GM12878 (cell line): ENCODE data around the gene MYO10. TPM values are rescaled to one million over a fixed set of nuclear protein-coding genes. Genes with fewer than 3 reads are reported as not detected.

Experiments
- ATAC-seq: fragments of 200-7000 bp; cut with Tn5 transposase; 3 replicates; pipeline ENCODE4 v1.9.1; 2020; ENCODE audit warnings: mild to moderate bottlenecking, moderate library complexity
- BruUV-seq: library from RNA; stranded (reverse); fragments of 400-500 nt; replicated peaks from 2 replicates; lab custom pipeline; 2021; lab: Mats Ljungman, UMichigan
- CTCF ChIA-PET: fragments of 300-600 bp; sonication (Branson Sonifier 250); formaldehyde crosslinking; extraction: SDS; loops from one replicate; lab custom pipeline; 2021; ENCODE audit warnings: inconsistent platforms; lab: Yijun Ruan, JAX
- POLR2A ChIA-PET: fragments of 350-600 bp; formaldehyde crosslinking; extraction: SDS; loops from one replicate; lab custom pipeline; 2021; ENCODE audit warnings: inconsistent platforms; lab: Charles Lee
- RAD21 ChIA-PET: fragments of 300-600 bp; sonication (Branson Sonifier 250); formaldehyde crosslinking; loops from one replicate; lab custom pipeline; 2023; ENCODE audit warnings: antibody characterized with exemption; ENCODE audit not compliant: unreplicated experiment; lab: Charles Lee
- SMC1A ChIA-PET: fragments of 300-600 bp; sonication (Branson Sonifier 250); formaldehyde crosslinking; loops from one replicate; lab custom pipeline; 2023; ENCODE audit not compliant: unreplicated experiment, uncharacterized antibody; lab: Charles Lee
- DNase-seq: peaks from one replicate; pipeline ENCODE4 v3.0.0-alpha.2; 2011; ENCODE audit warnings: low read depth, low spot score
- FAIRE-seq: peaks from 3 replicates; lab custom pipeline; 2011; peaks lifted over from hg19 to GRCh38; lab: Jason Lieb, UNC
- H2AFZ ChIP-seq: 2 replicates; pipeline ENCODE4 v1.6.0; 2011; ENCODE audit warnings: low read depth, low read length, control low read depth; ENCODE audit not compliant: control insufficient read depth
- H3K27ac ChIP-seq: 2 replicates; pipeline ENCODE4 v1.5.1; 2011; ENCODE audit warnings: control low read depth; ENCODE audit not compliant: control insufficient read depth, insufficient read depth
- H3K27me3 ChIP-seq, 2 experiments: replicated peaks in 1 of 2; 2 replicates each; pipeline versions ENCODE4 v1.6.0 to v1.6.1; 2011; ENCODE audit warnings: low read length in 1 of 2; ENCODE audit not compliant: control insufficient read depth in 2 of 2, insufficient read depth in 2 of 2
- H3K36me3 ChIP-seq, 2 experiments: 2 replicates each; pipeline ENCODE4 v1.5.1; 2011; ENCODE audit warnings: low read length in 1 of 2; ENCODE audit not compliant: control insufficient read depth in 2 of 2, insufficient read depth in 2 of 2
- H3K4me1 ChIP-seq: 2 replicates; pipeline ENCODE4 v1.6.1; 2011; ENCODE audit warnings: mild to moderate bottlenecking, low read length, moderate library complexity, mixed read lengths; ENCODE audit not compliant: control insufficient read depth, insufficient read depth
- H3K4me2 ChIP-seq: 2 replicates; pipeline ENCODE4 v1.6.0; 2011; ENCODE audit warnings: control low read depth; ENCODE audit not compliant: control insufficient read depth, insufficient read depth
- H3K4me3 ChIP-seq: fragments of 200-600 bp; sonication (generic); 2 replicates; pipeline ENCODE4 v1.5.1; 2016
- H3K79me2 ChIP-seq: 2 replicates; pipeline ENCODE4 v1.6.0; 2011; ENCODE audit warnings: low read length; ENCODE audit not compliant: control insufficient read depth, insufficient read depth
- H3K9ac ChIP-seq: 2 replicates; pipeline ENCODE4 v1.8.0; 2011; ENCODE audit warnings: low read length, control low read depth, mixed read lengths; ENCODE audit not compliant: control insufficient read depth, insufficient read depth
- H3K9me3 ChIP-seq: replicated peaks from 3 replicates; pipeline ENCODE4 v1.5.1; 2011; ENCODE audit warnings: mild to moderate bottlenecking, low read length; ENCODE audit not compliant: control insufficient read depth, insufficient read depth
- H4K20me1 ChIP-seq: 2 replicates; pipeline ENCODE4 v1.6.0; 2011; ENCODE audit not compliant: control insufficient read depth, insufficient read depth
- ATF2 ChIP-seq: IDR thresholded peaks from 2 replicates; pipeline ENCODE4 v1.6.1; 2012; ENCODE audit warnings: low read length, inconsistent platforms
- EP300 ChIP-seq, 2 experiments: fragments of 150-350 bp in 1 of 2; IDR thresholded peaks; 2 replicates each; pipeline ENCODE4 v1.6.1; 2011 to 2012; ENCODE audit warnings: low read depth in 2 of 2, low read length in 2 of 2, borderline replicate concordance in 1 of 2, improper control_type of control experiment in 1 of 2, inconsistent platforms in 1 of 2; ENCODE audit not compliant: control insufficient read depth in 1 of 2
- GATAD2B ChIP-seq: fragments of 450-650 bp; conservative IDR thresholded peaks from 2 replicates; pipeline ENCODE4 v1.6.1; 2017; ENCODE audit warnings: low read depth, mild to moderate bottlenecking, moderate library complexity
- NR2C2 ChIP-seq: IDR thresholded peaks from 2 replicates; pipeline ENCODE4 v1.6.1; 2011; ENCODE audit warnings: borderline replicate concordance, low read depth; ENCODE audit not compliant: control insufficient read depth, insufficient read length
- RCOR1 ChIP-seq: conservative IDR thresholded peaks from 2 replicates; pipeline ENCODE4 v1.6.1; 2012; ENCODE audit warnings: low read depth, low read length, improper control_type of control experiment
- SREBF2 ChIP-seq: IDR thresholded peaks from 2 replicates; pipeline ENCODE4 v1.6.1; 2012; ENCODE audit warnings: mild to moderate bottlenecking, low read length
- ZZZ3 ChIP-seq: IDR thresholded peaks from 2 replicates; pipeline ENCODE4 v1.6.1; 2011; ENCODE audit warnings: low read depth; ENCODE audit not compliant: control insufficient read depth, insufficient read length
- WGBS: methylation state at CpG from one replicate; pipeline ENCODE4 v1.1.6; 2016; ENCODE audit warnings: low lambda C conversion rate; ENCODE audit not compliant: insufficient replicate concordance, insufficient coverage; ENCODE audit errors: missing lambda C conversion rate; 5-methylcytosine and 5-hydroxymethylcytosine counted together
- in situ Hi-C: fragments of 300-500 bp; cut with MboI; formaldehyde crosslinking; loops from 9 replicates; pipeline ENCODE4 v1.14.3; 2018; ENCODE audit warnings: mixed read lengths
- intact Hi-C: fragments of 100-400 bp; cut with micrococcal nuclease; formaldehyde crosslinking; loops from one replicate; pipeline ENCODE4 v1.14.2; 2022; ENCODE audit not compliant: unreplicated experiment
- polyA plus RNA-seq, 11 experiments: library from polyadenylated mRNA; depleted of rRNA in 4 of 11; unstranded in 6 of 11; stranded (reverse) in 5 of 11; fragments of >200 nt; fragmentation: Nextera tagmentation in 4 of 11; fragmentation: Illumina TruSeq in 1 of 11; extraction: Ambion mirVana in 4 of 11; extraction: Trizol in 1 of 11; gene quantifications; 1 replicate in 1 of 11; 2 replicates in 10 of 11; pipeline versions ENCODE4 v1.2.1 to v1.2.3, GENCODE V29; 2011 to 2016; ENCODE audit warnings: inconsistent platforms in 2 of 11, missing spikeins in 2 of 11, low read depth in 1 of 11
- total RNA-seq, 4 experiments: library from RNA; depleted of rRNA in 3 of 4; stranded (reverse); fragments of >200 nt in 3 of 4; fragmentation: Illumina TruSeq in 1 of 4; extraction: Trizol in 1 of 4; gene quantifications; 2 replicates each; pipeline versions ENCODE4 v1.2.1 to v1.2.3, GENCODE V29; 2013 to 2021

Gene MYO10
- total and polyA plus RNA-seq, 10 of the 15 experiments (the other 5 are each of a cell fraction or from before 2014, with no cell fraction given), result 0.02 to 0.77 (median 0.17) TPM

- Histone ChIP-seq H3K36me3 (no peaks in the 10 kb centered on the region), H2AFZ (no peak overlapping the region), H3K9me3 (no peaks in the 10 kb centered on the region), H3K27me3 (no peaks in the 10 kb centered on the region), H3K4me2 (no peak overlapping the region), H3K9ac (no peak overlapping the region), H4K20me1 (no peaks in the 10 kb centered on the region), H3K4me1 (no peaks in the 10 kb centered on the region), H3K4me3 (no peak overlapping the region), H3K27ac (no peak overlapping the region), H3K79me2 (no peaks in the 10 kb centered on the region)
- DNase-seq (no peak), FAIRE-seq (no peak), ATAC-seq (no peak)
- in situ Hi-C loops, result no loop called here
- no TSS peak for BruUV-seq
- intact Hi-C loops, result no loop called here
- ChIA-PET CTCF (no interaction called here), POLR2A (no interaction called here), RAD21 (no interaction called here), SMC1A (no interaction called here)
- 45% methylated on average over 3 of the region's 3 CpGs for WGBS
- TF ChIP-seq GATAD2B, result no peak
- no peak for TF ChIP-seq ZZZ3
- TF ChIP-seq RCOR1, result no peak
- TF ChIP-seq EP300 (IDR thresholded peaks at IDR 0.05; ENCODE audit: borderline replicate concordance in 1 of 2, control insufficient read depth in 1 of 2, low read depth in 2 of 2, low read length in 2 of 2), result no peak
- no peak for TF ChIP-seq NR2C2
- TF ChIP-seq ATF2, result no peak
- no peak for TF ChIP-seq SREBF2
Observed at GRCh38 chr5:16628376-16628775, 307.7 kb downstream of the MYO10 start.
